NCI-H446 (cell line): Measurements from ENCODE around the gene FBXO31.
"Not testable (repeated sequence)": the region's sequence is repeated elsewhere in the genome, so short reads cannot be mapped to it uniquely, and the experiment has no call there.

Experiments
- DNase-seq, 2 experiments: peaks; one replicate each; lab custom pipeline; 2025; lab: John Stamatoyannopoulos, UW

FBXO31 gene

GRCh38 chr16:87342978-87343752, 40.4 kb downstream of the FBXO31 start:
- DNase-seq = no peak

DNA sequence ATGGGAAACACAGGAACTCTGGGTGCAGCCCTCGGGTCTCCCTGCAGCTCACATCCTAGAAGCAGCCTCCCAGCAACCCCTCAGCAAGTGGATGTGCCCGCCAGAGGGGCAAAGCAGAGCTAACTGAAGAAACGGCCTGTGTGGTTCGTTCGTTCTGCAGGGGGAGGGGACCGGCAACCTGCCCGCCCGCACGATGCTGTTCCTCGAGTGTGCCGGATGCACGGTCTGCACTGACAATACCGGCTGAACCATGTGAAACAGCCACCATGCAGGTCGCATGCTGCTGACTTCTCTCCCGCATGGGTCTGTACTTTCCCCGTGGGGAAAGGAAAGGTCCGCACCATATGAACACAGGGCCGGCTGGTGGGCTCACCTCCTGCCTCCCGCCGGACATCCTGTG, 41.1 kb downstream of the FBXO31 start:
- no peak for DNase-seq

- DNase-seq = no peak
These were observed 43.4 kb downstream of the FBXO31 start for GRCh38 chr16:87340198-87340597.

GRCh38 chr16:87339724-87340105, 43.9 kb downstream of the FBXO31 start:
- DNase-seq = not testable (repeated sequence)

DNA sequence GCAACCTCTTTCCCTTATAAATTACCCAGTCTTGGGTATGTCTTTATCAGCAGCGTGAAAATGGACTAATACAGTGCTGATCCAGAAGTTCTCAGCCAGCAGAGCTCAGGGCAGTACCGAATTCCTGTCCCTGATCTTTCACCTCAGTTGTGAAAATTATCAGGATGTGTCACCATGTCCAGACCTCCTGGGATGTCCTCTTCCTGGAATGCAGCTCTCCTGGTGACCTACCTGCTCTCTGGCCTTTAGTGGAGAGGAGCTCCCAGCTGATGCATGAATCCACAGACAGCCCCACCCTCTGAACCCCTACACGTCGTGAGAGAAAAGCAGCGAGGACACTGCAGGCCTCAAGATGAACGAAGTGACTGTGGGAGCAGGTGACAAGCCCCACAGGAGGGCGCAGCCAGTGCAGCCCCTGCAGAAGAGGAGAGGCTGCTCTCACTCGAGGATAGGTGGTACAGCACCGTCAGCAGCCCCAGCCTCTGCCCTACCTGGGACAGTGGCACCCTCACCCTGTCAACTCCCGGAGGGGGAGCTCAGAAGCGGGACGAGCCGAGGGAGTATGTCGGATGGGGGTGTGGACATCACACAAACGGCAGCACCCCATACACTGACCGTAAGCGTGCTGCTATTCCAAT, 44.4 kb downstream of the FBXO31 start:
- DNase-seq = no peak

GRCh38 chr16:87338155-87338765, 45.3 kb downstream of the FBXO31 start:
- DNase-seq = no peak

DNA sequence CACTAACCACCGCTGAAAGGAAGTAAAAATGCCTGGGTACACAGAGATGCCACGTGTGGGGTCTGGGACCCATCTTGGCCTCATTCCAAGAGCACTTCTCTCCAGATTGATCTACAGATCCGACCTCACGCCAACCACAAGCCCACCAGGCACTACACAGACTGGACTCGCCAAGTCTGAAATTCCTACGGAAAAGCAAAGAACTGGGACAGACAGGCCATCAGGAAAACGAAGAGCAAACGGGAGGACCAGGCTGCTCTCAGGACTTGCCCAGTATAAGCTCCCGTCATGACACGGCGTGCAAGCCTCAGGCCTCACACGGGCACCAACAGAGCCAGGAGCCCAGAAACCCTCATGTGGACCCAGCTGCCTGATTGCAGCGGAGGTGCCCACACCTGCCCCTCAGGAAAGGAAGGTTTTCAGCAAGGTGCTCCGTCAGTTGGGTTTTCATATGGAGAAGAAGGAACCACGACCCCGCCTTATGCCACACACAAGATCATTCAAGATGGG, 46.3 kb downstream of the FBXO31 start:
- no peak for DNase-seq

DNA sequence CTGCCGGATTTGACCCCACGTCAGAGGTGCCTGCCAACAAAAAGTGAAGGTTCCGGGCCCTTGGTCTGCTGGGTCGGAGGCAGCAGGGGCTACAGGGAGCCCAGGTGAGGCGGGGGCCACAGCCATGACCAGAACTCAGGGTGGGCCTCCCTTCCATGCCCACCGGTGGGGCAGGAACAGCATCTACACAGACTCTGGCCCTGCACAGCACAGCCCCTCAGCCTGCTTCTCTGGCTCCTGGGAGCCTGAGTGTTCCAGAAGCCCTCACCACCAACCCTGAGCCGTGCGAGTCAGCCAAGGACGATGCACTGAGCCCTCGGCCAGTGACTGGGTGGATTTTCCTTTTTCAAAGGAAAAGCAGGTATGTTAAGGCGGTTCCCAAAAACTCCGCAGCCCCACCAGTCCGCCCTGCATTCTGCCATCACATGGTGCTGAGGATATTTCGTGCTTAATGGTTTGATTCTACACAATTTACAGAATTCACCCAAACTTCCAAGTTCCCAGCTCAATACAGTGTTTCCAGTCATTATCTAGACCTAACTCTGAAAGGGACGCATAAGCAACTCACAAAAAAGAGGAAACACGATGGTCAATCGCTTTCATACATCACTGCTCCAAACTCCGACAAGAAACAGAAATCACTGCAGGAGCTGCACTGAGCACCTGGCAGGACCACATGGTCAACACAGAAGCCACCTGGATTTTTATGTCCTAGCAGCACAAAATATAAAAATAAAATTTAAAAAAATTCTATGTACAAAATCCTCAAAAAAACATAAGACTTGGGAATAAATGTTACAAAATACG, 46.9 kb downstream of the FBXO31 start:
- DNase-seq = no peak

GRCh38 chr16:87335625-87336433, 47.7 kb downstream of the FBXO31 start:
- no peak for DNase-seq

DNA sequence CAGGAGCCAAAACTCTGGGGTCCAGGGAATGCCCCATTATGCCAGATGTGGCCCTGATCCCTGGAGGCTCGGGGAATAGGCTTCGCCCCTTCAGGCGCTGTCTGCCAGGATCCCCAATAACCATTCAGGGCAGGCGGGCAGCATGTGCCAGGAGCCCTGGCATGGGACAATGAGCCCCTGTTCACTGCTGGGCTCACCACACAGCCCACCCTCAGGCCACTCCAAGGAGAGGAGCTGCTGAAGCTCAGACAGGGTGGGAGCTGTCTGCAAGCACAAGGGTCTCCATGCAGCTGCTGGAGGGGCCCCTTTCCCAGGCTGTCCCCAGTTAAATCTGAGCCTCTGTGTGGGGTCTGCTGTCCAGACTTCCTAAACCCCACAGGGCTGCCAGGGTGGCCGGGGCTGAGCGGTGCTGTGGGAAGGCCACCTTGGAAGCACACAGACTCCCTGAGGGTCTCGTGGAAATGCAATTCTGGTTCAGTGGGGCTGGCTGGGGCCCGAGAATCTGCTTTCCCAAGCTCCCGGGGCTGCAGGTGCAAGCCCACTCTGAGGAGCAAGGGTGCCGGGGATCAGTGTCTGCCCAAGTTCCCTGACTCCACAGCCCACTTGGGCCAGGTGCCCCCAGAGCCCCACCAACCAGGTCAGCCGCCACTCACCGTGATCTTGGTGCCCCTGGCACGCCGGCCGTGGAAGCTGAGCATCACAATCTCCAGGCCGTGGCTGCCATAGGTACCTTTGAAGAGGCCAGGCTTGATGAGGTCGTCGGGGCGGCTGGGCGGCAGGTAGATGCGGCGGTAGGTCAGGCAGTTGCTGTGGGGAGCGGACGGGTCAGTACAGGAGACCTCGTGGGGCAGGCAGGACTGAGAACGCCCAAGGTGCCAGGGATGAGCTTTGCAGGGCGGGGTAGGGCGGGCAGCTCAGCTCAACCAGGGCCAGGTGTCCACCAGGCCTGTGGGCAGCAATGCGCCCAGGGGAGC, 48.6 kb downstream of the FBXO31 start:
- DNase-seq = no peak

- no peak for DNase-seq
These were observed 49.8 kb downstream of the FBXO31 start for GRCh38 chr16:87333581-87334331.

- DNase-seq = no peak
These were observed 50.5 kb downstream of the FBXO31 start for GRCh38 chr16:87333101-87333500.

- DNase-seq = no peak
These were observed 51.4 kb downstream of the FBXO31 start for GRCh38 chr16:87332150-87332549.

DNA sequence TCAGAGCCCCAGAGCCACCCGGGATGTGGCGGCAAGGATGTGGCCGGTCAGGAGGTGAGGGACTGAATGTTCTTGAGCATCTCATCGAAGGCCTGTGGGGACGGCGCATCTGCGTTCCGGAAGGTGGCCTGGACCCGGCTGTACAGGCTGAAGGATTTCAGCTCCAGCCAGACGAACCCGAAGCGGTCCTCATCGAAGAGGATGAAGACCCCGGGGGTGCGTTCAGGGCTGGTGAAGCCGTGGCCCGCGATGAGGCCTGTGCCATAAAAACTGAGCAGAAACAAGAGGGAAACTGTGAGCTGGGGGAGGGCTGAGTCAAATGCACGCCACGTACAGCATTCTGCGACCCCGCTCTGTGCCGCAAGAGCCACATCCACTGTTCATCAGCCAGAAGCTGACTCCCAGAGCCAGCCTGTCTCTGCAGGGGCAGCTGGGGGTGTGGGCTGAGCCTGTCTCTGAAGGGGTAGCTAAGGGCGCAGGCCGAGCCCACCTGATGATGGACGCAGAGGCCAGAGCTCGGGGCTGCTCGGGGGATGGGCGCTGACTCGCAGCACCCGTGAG, 52.3 kb downstream of the FBXO31 start:
- no peak for DNase-seq

DNA sequence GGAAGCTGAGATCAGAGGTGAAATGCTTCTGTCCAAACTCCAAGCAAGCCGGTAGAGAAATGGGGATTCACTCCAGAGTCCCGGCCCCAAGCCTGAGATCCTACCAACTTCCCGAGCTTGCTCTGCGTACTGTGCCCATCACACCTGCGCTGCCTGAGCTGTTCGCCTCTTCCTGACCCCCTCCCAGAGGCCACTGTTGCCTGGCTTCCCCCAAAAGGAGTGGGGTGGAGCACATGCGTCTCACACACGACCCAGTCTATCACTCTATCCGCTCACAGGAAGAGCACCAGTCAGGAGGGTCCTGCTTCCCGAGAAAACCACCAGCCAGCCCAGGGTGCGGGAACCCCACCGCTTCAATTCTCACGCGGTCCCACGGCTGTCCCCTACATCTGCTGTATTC, 52.9 kb downstream of the FBXO31 start:
- no peak for DNase-seq

GRCh38 chr16:87330257-87330624, 53.3 kb downstream of the FBXO31 start:
- no peak for DNase-seq

DNA sequence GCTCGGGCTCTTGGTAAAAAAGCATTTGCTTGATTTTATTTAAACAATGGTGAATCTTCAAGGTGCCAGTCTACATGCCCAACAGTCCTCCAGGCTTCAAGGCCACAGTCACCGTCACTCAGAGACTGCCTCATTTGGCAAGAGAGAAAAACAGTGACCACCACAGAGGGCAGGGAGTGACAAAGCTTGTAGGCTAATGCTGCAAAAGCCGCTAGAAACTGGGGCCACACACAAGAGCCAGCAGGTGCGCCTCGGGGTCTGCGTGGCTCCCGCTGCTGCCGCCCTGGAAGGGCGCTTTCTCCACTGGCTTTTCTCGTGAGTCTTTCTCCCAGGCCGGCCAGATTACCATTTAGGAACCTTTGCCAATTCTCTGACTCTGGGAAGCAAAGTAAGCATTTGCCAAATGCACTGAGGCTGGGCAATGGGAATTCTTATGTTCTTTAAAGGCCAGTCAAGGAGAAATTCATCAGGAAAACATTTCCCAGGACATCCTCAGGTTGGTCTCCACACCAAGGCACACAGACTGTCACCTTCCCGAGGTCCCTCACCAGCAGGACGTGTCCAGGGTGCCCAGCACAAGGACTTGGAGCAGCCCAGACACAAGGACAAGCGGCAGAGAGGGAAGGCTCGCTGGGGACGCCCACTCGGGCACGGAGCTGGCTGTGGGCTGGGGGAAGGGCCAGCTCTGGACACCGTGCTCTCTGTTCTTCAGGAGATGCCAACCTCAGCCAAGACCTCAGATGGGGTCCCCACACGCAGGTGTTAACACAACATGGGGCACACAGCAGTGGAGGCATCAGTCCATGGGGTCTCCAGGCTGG, 53.9 kb downstream of the FBXO31 start:
- no peak for DNase-seq

- DNase-seq = no peak
These were observed 54.7 kb downstream of the FBXO31 start for GRCh38 chr16:87328846-87329245.
